ENCODE data around the gene MAP3K12.

GRCh38 chr12:53493610-53494391, 5.5 kb downstream of the MAP3K12 start:
- TF ChIP-seq POLR2A (IDR thresholded peaks at IDR 0.05) (no peak), CTCF (IDR thresholded peaks at IDR 0.05) (no peak), POLR2AphosphoS5 (IDR thresholded peaks at IDR 0.05; ENCODE audit: insufficient read depth in 1 of 2, low read depth in 1 of 2) (no peak)

Measured in vagina (tissue), 2 donors.